Measurements from ENCODE around the gene SCGB1C1. TPM values are rescaled to one million over a fixed set of nuclear protein-coding genes. Genes with fewer than 3 reads are reported as not detected.

Gene SCGB1C1
- total RNA-seq, 1 experiment from 2014 or later, result not detected

GRCh38 chr11:199782-200181 is 6.9 kb downstream of the SCGB1C1 start:
- ChIA-PET RAD21 (ENCODE audit: low non-redundant PET in 1 of 2, low total read pairs in 2 of 2, uncharacterized antibody in 2 of 2, unreplicated experiment in 2 of 2) (no interaction called here), CTCF (no interaction called here), POLR2A (no interaction called here)
- DNase-seq (ENCODE audit: low read depth, low spot score) (no peak), ATAC-seq (peak; percentile 35; the same call in 1 of the 2 replicates)
- intact Hi-C loops (cut with micrococcal nuclease), result no loop called here
- no peak overlapping the region for H2AFZ ChIP-seq (ENCODE audit: low read depth, low read length, poor library complexity, severe bottlenecking)
- H3K9me3 ChIP-seq (ENCODE audit: control insufficient read depth in 1 of 2, insufficient read depth in 1 of 2, low read depth in 1 of 2, low read length in 2 of 2), result no peaks in the 10 kb centered on the region
- no peaks in the 10 kb centered on the region for H3K27me3 ChIP-seq (ENCODE audit: insufficient read depth, low read length)
- TF ChIP-seq CTCF (IDR thresholded peaks at IDR 0.05 in 2 of 3, conservative IDR thresholded peaks at IDR 0.05 in 1 of 3; ENCODE audit: borderline replicate concordance in 1 of 3, insufficient read depth in 1 of 3, low read depth in 2 of 3, low read length in 2 of 3), result no peak
- TF ChIP-seq ATF3 (IDR thresholded peaks at IDR 0.05), result no peak
- no peak for TF ChIP-seq YY1 (IDR thresholded peaks at IDR 0.05; ENCODE audit: extremely low read depth, insufficient replicate concordance, low read depth, low read length)
- TF ChIP-seq ZBTB33 (IDR thresholded peaks at IDR 0.05; ENCODE audit: extremely low read depth, insufficient replicate concordance, low read length), result no peak
- no peak for TF ChIP-seq POLR2AphosphoS5 (IDR thresholded peaks at IDR 0.05; ENCODE audit: low read depth, low read length)
- TF ChIP-seq EGR1 (IDR thresholded peaks at IDR 0.05; ENCODE audit: low read depth), result no peak
- no peak for TF ChIP-seq MAX (IDR thresholded peaks at IDR 0.05)
- no peak for TF ChIP-seq ELF1 (IDR thresholded peaks at IDR 0.05; ENCODE audit: borderline replicate concordance, low read depth)
- no peak for TF ChIP-seq SP1 (IDR thresholded peaks at IDR 0.05; ENCODE audit: low read depth)
- TF ChIP-seq ZFX (IDR thresholded peaks at IDR 0.05), result no peak
- no peak for TF ChIP-seq JUND (IDR thresholded peaks at IDR 0.05)
- no peak overlapping the region for H3K9ac ChIP-seq (ENCODE audit: low read length)
- H3K9me2 ChIP-seq (ENCODE audit: insufficient read depth), result no peaks in the 10 kb centered on the region
- peaks cover 5 to 9% of the 10 kb centered on the region in 2 experiments; a peak in 3 of 4 replicates for H3K36me3 ChIP-seq (ENCODE audit: control insufficient read depth in 1 of 2, insufficient read depth in 2 of 2, low read length in 2 of 2)
- H4K20me1 ChIP-seq (ENCODE audit: insufficient read depth), result no peaks in the 10 kb centered on the region
- no TSS peak for BruUV-seq (replicated peaks)
- H3K79me2 ChIP-seq (ENCODE audit: insufficient read depth, low read length), result peaks cover 6% of the 10 kb centered on the region; the same call in 1 of the 2 replicates
- H3K4me2 ChIP-seq (ENCODE audit: low read length), result no peak overlapping the region
- H3K4me1 ChIP-seq (ENCODE audit: control insufficient read depth in 1 of 2, insufficient read depth in 2 of 2, low read length in 2 of 2), result no peaks in the 10 kb centered on the region
- H3K4me3 ChIP-seq (replicated peaks in 1 of 2; ENCODE audit: low read depth in 1 of 2, low read length in 2 of 2), result no peak overlapping the region
- no peak overlapping the region for H3K27ac ChIP-seq (ENCODE audit: low read depth, low read length)
